Posterior vena cava (tissue), 2 donors: ENCODE measurements around the gene VAV2. TPM values are rescaled to one million over a fixed set of nuclear protein-coding genes. Genes with fewer than 3 reads are reported as not detected.

Experiments
- DNase-seq: peaks from one replicate; pipeline ENCODE4 v3.0.0-alpha.2; 2020; ENCODE audit warnings: low spot score
- intact Hi-C, 2 donors: fragments of 100-400 bp; cut with DNase I; formaldehyde crosslinking; loops; one replicate each; pipeline versions ENCODE4 v1.14.1 to v1.14.2; 2022 to 2023
- total RNA-seq, 2 donors: library from RNA; stranded (reverse); fragmentation: NEBNext Ultra II Directional; extraction: Animal tissue kit (Norgen Biotek cat#: 25700); gene quantifications; one replicate each; pipeline ENCODE4 v1.2.1, GENCODE V29; 2021
- donor health status: DM: yes; HTN: yes; CAD: no.
- donor health status: DM: yes; HTN: yes; CAD: no.

Gene VAV2
- total RNA-seq, 2 donors from 2014 or later, result 12.9 to 17.9 TPM

- intact Hi-C loops, result no loop called here
- no peak for DNase-seq
These were observed 181.4 kb downstream of the VAV2 start for GRCh38 chr9:133810556-133811195.

- intact Hi-C loops, result no loop called here
These were observed 182.8 kb downstream of the VAV2 start for GRCh38 chr9:133809335-133809734.

DNA sequence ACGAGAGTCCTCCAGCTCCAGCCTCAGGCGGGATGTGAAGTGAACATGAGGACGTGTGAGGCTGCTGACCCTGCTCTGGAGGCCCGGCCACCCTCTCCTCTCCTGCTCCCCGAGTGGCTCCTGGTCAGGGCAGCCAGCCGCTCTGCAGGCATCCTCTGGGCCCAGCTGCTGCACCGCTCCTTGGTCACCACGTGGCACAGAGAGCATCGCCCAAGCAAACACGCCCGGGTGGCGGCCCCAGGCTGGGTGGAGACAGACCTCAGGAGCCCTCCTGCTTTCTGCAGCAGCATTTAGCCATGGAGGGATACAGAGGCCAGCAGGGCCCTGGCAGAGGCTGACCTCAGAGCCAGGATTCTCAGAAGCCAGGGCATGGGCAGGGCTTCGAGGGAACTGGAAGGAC, 184.3 kb downstream of the VAV2 start:
- intact Hi-C loops, result loop anchor here in 1 of 2 donors (2.0 kb wide), 1 partner anchor 23 kb away; no protein-coding TSS in a partner anchor
- DNase-seq, result no peak

More at GRCh38 chr9:133809335-133809734, 182.8 kb downstream of the VAV2 start:
- DNase-seq, result no peak

DNA sequence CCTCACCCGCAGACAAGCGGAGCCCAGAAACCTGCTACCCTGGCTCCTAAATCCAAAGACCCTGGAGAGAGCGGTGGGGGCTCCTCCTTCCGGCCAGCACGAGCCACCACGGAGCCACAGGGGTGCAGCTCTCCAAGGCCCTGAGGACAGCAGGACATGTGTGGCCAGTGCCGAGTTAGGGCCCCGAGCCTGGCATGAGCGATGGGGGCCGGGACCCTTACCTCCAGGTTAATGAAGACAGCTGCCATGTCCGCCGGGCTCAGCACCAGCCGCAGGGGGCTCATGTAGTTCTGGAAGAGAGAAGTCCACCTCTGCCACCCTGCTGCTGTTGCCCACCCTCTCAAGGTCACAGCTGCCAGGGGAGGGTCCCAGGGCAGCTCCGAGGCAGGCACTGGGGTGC, 185.1 kb downstream of the VAV2 start:
- DNase-seq, result no peak
- intact Hi-C loops, result loop anchor here in 1 of 2 donors (2.0 kb wide), 1 partner anchor 22 kb away; no protein-coding TSS in a partner anchor

DNA sequence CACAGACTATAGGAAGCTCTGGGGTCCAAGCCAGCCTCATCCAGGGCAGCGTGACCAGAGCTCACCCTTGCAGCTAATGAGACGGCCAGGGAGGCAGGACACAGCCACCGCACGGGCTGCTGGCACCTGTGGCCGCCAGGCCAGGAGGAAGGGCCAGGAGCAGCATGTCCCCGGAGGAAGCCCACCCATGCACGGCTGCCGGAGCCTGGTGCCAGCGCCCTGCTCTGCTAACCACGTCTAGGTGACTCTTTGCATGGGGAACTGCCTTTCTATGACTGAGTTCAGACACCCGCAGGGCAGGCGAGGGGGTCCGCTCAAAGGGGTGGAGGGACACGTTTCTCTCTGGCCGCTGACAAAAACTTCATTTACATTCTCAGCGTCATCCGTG, 185.5 kb downstream of the VAV2 start:
- intact Hi-C loops, result loop anchor here in 1 of 2 donors (2.0 kb wide), 1 partner anchor 22 kb away; no protein-coding TSS in a partner anchor
- no peak for DNase-seq

DNA sequence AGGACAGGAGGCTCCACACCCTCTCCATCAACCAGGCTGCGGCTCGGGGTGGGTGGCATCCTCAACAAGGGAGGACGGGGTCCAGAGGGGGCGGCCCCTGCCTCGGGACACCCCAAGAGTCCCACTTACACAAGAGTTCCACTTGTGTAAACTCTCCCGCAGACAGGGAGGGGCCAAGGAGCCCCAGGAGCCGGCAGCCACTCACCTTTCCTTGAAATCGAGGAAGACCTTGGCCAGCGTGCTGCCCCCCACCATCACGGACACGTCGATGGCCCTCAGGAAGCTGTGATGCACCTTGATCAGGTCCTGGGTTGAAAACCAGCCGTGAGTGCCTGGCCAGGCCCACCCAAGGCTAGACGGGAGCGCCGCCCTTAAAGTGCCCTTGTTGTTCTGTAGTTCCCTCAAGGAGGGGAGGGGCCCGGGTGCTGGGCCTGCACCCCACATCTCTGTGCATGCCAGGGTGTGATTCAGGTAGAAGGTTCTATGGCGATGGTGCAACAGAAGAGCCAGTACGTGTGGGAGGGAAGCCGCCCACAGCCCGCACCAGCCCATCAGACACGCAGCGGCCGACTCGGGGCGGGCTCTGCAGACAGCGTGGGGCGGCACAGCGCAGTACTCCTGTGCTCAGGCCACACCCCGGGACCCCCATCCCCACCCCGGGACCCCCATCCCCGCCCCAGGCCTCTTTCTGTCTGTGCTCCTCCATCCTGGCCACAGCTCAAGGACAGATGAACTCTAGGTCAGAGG, 186.1 kb downstream of the VAV2 start:
- intact Hi-C loops, result loop anchor here in 1 of 2 donors (2.0 kb wide), 1 partner anchor 21 kb away; no protein-coding TSS in a partner anchor
- DNase-seq, result no peak

- intact Hi-C loops, result no loop called here
- no peak for DNase-seq
These were observed 187.9 kb downstream of the VAV2 start for GRCh38 chr9:133804199-133804598.

DNA sequence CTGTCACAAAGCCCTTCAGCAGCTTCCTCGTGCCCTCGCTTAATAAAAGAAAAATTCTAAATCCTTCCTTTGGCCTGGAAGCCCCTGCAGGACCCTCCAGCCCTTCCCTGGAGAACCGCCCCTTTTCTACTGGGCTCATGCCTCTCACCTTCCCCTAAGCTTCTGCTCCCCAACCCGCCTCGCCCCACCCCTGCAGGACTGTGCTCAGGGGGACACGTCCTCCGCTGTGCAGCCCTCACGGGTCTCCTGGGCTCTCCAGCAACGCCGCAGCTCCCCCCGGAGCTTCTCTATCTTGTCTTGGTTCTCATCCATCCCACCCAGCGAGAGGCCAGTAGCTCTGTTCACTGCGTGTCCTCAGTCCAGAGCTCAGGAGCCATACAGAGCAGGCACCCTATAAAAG, 188.4 kb downstream of the VAV2 start:
- no peak for DNase-seq
- intact Hi-C loops, result no loop called here

DNA sequence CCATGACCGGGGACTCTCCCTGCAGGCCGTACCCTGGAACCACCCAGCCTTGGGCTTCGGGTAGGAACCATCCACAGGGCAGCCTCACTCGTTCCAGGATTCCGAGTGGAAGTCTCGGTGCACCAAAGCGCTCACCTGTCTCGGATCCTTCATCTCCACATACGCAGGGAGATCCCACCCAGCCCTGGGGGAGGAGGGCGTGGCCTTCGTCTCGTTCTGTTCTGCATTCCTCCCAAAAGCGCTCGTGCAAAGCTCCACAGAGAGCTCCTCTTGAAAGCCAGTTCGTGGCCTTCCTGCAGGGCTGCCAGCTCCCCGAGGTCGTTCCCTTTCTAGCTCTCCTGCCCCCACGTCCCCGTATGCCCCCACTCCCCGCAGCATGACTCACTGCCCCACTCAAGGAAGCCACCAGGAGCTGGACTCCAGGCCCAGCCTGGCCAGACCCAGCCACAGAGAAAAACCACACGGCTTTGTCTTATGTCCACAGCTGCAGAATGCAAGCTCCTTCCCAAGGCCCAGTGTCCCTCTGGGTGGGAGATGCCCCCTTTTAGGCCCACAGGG, 189.0 kb downstream of the VAV2 start:
- intact Hi-C loops, result no loop called here
- DNase-seq, result no peak

DNA sequence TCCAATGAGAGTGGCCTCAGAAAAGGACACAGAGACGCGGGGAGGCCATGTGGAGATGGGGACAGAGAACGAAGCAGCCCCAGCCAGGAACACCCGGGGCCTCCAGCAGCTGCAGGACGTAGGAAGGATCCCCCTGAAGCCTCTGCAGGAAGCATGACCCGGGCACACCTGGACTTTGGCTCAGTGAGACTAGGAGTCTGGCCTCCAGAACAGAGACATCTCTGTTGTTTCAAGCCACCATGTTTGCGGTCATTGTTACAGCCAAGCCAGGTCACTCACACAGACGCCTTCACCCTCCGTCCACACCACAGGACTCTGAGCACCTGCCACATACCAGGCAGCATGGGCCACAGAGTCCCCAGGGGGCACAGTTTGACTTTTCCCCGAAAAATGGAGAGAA, 190.4 kb downstream of the VAV2 start:
- intact Hi-C loops, result no loop called here
- DNase-seq, result no peak

- intact Hi-C loops, result no loop called here
- DNase-seq, result no peak
These were observed 191.9 kb downstream of the VAV2 start for GRCh38 chr9:133800266-133800665.

DNA sequence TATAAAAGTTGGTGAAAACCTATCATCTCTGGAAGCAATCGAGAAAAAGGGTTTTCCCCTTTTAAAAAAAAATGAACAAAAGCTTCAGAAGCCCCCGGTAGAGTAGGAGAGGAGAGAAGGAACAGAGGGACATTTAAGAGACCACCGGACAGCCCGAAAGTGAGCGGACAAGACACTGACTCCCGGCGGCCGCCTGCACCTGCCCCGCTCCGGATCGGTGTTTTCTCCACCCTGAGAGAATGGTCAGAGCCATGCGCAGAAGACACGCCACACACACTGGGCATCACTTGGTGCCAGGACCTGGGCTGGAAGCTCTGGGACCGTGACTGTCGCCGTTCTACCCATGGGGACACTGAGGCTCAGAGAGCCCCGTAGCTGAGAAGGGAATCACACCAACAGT, 192.4 kb downstream of the VAV2 start:
- no peak for DNase-seq
- intact Hi-C loops, result no loop called here

DNA sequence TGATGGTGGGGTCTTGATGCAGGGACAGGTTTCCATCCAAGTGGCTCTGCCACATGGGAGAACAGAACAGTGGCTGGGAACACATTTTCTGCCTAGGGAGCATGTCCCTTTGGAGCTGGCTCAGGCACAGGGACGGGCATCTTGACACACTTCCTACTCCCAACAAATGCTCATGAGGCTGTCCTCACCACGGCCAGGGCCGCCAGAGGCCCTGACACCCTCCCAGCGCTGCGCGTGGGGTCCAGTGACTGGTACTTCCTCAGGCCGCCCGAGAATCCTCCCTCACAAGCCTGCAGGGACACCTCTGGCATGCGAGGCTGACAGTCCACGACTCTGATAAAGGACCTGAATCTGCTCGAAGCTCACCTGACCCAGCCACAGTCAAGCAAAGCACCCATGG, 193.0 kb downstream of the VAV2 start:
- DNase-seq, result no peak
- intact Hi-C loops, result no loop called here

DNA sequence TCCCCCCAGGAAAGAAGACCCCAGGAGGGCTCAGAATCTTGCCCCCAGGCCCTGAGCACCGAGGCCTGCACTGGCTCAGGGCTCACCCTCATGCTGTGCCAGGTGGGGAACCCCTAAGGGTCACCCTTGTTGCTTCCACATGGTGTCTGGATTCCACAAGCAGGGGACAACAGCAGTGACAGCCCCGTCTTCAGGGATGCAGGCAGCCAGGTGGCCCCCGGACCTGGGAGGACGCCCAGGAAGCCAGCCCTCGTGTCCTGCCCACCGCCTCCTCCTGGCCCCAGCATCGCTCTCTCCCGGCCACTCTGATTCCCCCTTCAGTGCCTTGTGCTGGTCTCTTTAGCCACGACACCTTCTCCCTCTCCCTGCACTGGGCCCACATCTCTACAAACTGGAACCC, 194.0 kb downstream of the VAV2 start:
- no peak for DNase-seq
- intact Hi-C loops, result no loop called here

DNA sequence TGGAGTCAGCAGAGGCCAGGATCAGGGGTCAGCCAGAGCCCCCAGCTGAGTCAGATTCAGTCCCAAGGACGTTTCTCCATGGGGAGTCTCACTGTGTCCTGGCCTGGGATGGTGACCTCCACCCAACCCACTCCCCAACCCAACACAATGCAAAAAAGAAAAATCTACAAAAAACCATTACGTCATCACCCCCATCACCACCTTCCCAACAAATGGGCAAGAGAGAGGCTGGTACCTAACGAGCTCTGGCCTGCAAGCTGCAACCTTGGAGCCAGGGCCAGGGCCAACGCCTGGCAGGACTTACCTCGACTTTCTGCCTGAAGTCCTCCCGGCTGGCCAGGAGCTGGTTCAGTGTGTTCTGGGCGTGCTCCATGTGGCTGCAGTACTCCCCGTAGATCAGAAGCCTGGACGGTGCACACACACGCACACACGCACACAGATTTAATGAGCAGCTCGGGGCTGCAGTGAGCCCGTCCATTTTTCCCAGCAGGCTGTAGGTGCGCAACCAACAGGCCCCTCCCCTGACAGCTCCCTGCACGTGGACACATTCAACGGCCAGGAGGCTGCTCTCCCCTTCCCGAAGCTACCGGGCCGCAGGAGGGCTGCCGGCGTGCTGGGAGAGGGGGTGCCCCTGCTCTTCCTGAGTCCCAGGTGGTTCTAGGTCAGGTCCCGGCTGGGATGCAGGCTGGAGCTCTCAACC, 194.6 kb downstream of the VAV2 start:
- intact Hi-C loops, result no loop called here
- no peak for DNase-seq

DNA sequence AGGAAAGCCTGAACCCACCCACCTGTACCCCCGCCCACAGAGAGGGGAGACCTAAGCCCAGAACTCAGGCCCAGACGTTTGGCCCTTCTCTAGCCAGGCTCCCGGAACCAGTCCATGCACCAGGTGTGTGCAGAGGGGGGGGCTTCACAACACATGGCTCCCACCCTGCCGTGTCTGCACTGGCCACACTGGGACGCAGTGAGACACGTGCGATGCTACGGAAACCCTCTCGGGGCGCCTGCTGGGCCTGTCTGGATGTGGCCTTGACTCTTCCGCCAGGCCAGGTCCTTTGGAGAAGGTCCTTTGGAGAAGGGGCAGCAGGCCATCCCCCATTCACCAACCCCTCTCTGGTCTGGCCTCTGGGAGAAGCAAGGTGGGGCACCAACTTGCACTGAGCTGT, 195.6 kb downstream of the VAV2 start:
- DNase-seq, result no peak
- intact Hi-C loops, result no loop called here

- no peak for DNase-seq
- intact Hi-C loops, result no loop called here
These were observed 197.1 kb downstream of the VAV2 start for GRCh38 chr9:133795049-133795448.

DNA sequence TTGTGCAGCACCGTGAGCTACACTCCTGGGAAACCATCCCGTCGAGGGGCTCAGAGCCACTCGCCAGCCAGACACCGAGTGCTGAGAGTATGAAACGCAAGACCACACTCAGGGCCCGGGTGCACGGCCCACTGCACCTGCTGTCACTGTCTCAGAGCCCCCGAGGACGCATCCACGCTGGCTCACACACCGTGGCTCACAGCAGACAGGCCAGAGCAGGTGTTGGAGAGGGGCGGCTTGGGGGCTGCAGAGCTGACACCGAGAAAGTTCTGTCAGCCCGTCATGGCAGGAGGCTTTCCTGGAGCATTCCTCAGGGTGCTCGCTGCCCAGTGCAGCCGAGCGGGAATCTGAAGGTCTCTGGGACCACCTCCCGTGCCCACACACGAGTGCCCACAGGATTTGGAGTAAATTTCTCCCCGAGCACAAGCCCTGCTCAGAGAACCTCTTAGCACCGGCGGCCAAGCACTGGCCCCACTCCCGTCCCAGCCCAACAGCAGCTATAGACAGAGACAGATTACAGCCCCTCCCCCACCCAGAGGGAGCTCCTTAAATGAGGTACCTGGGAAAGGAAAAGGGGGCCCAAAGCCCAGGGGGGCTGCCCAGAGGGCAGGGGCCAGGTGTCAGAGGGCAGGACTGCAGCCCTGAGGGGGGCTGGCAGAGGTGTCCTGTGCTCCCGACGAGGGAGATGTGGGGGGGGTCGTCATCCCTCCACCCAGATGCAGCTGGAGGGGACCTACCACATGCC, 197.9 kb downstream of the VAV2 start:
- DNase-seq, result no peak
- intact Hi-C loops, result no loop called here

GRCh38 chr9:133793471-133793870, 198.7 kb downstream of the VAV2 start:
- intact Hi-C loops, result loop anchor here (1.0 to 2.0 kb wide), 2 partner anchors 200 to 201 kb away; no protein-coding TSS in a partner anchor
- no peak for DNase-seq
